OCI-M1 (cell line): ENCODE measurements around the gene MRPL39.
A peak's percentile ranks its signal among the peaks of the same experiment; 100 is the strongest.

Experiments
- DNase-seq: peaks from one replicate; lab custom pipeline; 2025; lab: John Stamatoyannopoulos, UW

MRPL39 gene

DNA sequence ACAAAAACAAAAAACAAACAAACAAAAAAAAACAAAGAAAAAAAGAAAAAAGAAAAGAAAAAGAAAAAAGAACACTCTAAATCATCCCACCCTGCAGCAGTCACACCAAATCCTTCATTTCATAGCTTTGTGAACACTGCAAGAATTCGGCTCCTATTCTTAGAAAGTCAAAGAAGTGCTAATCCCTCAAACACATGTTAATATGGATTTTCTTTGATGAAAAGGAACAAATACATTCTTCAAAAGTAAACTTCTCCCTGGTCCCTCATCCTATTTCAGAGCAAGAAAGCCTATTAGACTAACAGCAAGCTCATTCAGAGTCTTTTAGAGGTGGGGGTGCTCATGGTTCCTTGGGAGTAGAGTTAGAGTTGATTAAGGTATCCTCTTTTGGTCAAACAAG, 7.2 kb upstream of the MRPL39 start:
- DNase-seq = no peak

DNA sequence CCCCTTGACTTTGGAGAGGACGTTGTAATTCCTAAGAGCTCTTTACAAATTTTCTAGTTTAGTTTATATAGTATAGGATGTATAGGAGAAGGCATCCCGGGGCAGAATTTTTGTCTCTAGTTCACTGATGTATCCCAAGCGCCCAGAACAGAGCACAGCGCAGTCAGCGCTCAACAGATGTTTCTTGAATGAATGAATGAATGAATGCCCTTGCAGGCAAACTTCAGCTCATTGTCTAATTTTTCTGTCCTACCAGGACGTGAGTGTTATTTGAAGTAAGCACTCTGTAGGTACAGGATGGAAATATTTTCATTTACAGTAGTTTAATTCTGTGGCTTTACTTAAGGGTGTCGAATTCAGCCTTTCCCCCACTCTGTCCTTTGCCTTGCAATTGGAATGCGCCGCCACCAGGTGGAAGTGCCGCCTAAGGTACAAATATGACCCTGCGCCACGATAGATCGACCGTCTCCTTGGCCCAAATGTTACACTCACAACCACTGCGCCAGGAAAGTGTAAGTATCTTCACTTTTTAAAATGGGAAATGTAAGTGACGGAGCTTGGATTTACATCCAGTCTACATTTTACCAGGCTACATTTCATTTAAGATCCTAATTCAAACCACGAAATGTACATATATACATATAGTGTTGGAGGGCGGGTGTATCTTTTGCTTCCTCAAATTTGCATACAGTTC, 910 bp upstream of the MRPL39 start:
- DNase-seq = peak; percentile 91

DNA sequence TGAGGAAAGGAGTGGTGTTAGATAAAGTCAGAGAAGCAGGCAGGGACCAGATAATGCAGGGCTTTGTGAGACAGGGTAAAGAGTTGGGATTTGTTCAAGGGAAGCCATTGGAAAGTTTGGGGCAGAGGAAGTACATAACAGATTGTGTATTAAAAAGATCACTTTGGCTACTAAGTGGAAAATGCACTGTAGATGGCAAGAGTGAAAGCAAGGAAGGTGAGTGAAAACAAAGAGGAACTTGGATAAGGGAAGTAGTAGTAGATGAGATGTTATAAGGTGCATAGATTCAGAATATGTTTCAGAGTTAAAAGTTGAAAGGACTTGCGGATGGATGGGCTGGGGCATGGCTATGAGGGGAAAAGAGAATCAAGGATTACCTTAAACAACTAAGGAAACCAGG, 17.4 kb downstream of the MRPL39 start:
- DNase-seq = no peak

DNA sequence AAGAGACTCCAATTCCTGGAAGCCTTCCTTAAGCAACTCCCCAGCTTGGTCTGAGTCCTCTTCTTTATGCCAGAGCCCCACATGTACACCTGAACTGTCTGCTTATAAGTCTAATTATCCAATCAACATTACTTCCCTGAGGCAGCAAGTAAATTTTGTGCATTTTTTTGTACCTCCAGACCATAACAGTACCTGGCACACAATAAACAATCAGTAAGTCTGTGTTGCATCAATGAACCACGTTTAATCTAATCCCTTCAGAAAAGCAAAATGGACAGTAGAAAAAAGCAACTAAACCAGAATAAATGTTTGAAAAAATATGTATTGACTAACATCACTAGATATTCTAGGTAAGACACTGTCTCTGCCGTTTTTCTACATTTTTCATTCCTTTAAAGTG, 20.5 kb downstream of the MRPL39 start:
- no peak for DNase-seq

DNA sequence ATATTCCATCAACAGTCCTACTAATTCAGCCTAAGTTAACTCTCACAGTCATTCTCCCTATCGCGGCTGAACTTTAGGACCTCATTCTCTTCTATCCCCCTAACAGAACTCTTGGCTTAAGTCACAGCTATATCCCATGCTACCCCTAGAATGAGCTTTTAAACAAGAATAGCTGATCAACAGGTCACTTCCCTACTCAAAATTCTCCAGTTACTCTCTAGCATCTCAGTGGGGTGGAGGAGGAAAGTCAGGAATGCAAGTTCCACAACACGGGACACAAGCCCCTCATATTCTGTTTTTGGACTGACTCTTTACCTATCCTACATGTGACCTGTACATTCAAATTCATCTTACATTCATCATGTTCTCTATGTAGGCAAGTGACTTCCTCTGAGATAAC, 21.0 kb downstream of the MRPL39 start:
- no peak for DNase-seq

DNA sequence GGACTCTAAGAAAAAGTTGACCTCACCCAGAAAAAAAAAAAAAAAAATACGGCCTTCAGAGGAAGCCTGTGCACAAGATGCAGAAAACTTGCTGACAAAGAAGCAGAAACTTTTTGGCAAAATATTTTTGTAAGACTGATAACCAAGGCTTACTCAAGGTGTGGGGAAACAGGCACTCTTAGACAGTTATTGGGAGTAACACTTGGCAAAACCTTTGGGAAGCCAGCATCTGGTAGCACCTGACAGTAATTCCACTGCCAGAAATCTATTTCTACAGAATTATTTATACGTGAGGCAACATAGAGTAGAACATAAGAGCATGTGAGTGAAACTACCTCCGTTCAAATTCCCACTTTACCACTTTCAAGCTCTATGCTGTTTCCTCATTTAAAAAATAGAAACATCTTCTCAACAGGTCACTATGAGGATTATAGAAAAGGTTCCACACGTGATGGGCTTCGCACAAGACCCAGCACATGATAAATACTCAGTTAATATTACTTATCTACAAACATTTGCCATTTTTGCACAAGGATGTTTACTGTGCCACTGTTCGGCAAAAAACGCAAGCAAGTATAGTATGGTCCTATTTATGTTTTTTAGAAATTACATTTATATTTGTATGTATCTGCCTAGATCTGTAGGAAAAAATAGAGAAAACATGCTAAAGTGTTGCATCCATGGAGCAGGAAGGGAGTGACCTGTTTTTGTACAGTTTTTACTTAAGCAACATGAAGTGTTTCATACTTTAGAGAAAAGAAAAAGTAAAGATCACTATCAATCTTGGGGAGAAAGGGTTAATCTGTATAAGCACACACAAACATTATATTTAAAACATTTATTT, 22.2 kb downstream of the MRPL39 start:
- DNase-seq = no peak

DNA sequence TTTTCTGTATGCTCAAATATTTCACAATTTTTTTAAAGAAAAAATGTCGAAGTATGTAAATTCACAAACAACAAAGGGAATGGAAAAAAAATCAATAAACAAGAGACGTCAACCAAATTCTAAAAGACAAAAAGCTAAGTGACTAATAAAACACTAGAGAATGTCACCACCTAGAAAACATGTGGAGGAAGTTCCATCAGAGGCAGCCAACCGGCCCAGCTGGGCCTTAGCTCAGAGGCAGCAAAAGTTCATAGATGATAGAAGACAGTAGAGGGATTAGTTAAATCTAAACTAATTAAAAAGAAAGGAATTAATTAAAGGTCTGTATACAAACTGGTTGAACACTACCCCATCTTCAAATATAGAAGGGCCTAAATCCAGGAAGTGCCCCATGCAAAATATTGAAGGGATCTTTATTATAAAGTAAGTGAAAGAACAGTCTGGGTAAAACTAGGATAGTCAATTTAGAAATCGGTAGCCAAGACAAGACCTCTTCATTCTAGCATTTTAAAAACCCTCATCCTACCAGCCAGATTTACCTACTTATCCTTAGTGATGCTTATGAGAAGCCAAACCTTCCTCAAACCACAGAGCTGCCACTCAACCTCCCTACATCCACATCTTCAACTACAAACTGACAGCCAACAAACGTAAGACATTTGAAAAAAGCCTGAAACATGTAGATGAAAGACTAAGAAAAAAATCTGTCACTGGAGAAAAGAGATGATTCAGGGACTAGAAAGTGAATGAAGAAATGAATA, 23.7 kb downstream of the MRPL39 start:
- DNase-seq = no peak

DNA sequence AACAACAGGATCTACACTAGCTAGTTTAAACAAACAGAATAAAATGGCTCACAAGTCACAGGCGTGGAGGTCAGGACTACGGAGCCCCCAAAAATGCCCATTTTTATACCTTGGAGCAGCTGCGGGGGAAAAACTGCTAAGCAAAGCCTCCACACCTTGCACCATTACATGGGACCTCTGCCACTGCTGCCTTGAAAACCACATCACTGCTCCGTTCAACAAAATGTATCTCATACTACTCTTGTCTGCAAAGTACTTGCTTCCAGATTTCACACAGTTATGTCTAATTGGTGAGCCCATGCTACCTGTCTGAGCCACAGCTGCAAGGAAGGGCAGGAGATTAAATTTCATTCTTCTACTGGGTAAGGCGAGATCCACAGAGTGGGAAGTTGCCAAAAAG, 24.4 kb downstream of the MRPL39 start:
- no peak for DNase-seq

DNA sequence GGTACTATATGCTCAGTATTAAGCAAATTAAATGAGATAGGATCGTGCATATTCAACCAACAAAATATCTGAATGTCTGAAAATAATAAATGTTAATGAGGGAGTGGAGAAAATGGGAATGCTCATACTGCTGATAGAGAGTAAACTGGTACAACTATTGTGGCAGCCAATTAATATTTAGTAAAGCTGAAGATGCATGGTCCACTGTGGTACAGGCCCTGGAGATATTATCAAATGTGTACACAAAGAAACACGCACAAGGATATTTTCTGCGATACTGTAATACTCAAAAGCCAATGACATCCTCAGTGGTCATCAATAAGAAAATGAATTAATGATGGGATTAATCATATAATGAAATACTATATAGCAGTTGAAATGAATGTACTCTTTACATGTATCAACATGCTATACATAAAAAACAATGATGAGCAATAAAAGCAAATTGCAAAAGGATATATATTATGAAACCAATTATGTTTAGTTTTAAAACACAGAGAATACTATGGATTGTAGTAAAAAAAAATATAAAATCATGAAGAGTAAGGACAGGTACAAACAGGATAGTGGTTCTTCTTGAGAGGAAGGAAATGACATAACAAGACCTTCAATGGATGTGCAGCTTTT, 25.0 kb downstream of the MRPL39 start:
- DNase-seq = no peak

DNA sequence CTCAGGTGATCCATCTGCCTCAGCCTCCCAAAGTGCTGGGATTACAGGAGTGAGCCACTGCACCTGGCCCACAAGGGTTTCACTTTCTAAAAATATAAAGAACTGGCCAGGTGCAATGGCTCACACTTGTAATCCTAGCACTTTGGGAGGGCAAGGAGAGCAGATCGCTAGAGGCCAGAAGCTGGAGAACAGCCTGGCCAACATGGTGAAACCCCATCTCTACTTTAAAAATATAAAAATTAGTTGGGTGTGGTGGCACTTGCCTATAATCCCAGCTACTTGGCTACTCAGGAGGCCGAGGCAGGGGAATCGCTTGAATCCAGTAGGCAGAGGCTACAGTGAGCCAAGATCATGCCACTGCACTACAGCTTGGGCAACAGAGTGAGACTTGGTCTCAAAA, 25.7 kb downstream of the MRPL39 start:
- no peak for DNase-seq

DNA sequence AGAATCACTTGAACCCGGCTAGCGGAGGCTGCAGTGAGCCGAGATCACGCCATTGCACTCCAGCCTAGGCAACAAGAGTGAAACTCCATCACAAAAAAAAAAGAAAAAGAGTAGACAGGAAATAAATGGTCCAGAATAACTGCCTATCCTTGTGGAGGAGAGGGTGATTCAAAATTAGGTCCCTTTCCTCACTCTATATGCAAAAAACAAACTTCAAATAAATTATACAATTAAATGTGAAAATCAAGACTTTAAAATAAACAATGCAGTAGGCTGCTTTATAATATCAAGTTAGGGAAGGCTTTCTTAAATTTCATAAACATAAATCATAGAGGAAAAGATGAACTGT, 26.4 kb downstream of the MRPL39 start:
- no peak for DNase-seq

DNA sequence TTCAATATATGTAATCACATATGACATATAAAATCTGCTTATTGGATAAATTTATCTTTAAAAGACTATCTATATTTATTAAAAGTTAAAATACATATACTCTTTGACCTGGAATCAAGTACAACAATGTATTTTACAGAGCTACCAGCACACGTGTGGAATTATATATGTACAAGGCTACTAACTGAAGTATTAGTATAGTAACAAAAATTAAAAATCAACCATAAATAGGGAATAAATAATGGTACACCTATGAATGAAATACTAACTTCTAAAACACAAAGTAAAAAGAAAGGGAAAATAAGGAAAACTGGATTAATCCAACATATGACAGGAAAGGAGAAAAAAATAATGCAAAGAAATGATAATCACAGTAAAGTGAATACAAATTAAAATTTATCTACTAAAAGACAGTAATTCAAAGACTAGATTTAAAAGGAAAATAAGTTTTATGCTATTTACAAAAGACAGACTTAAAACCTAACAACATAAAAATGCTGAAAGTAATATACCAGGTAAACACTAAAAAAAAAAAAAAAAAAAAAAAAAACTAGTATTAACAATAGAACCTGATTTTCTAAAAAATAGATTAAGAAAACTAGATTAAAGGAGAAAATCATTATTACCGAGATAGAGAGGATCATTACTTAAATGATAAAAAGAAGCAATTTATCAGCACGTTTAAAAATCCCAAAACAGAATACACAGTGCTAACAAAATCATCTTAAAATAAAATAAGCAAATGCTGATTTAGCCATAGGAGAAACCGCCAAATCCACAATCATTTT, 27.9 kb downstream of the MRPL39 start:
- DNase-seq = no peak

DNA sequence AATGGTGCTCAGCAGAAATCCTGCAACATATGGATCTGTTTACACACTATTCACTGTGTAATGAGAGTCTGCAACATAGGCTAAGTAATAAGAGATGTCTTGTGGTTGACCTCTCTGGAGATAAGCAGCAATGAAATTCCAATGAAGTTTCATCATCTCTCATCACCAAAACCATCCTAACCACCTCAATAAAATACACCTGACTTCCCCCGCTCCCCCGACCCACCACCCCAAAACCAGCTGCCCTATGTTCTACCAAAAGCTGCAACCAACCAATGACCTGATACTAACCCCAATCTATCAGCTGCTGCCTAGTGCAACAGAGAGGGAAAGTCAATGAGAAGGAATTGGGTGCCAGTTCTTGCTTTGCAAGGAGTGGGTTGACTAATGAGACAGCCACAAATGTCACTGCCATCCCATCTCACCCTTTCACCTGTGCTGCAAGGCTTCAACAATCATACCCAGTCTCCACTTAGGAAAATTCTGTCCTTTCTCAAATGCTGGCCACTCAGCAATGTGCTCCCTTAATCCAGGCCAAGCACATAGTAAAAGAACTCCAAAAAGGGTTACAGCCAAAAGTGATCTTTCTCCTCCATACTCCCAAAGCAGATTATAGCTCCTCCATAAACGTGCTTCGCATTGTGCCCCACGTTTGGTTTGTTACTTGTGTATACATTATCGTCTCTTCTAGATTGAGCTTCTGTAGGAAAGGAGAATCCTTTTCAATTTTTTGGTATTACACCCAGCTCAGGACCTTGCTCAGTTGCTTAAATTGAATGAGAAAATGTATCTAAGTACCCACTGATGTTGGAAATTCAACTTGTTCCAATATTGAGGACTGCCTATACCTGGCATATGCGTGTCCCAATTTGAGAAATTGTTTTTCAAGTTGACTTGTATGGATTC, 29.0 kb downstream of the MRPL39 start:
- peak; percentile 67 for DNase-seq

DNA sequence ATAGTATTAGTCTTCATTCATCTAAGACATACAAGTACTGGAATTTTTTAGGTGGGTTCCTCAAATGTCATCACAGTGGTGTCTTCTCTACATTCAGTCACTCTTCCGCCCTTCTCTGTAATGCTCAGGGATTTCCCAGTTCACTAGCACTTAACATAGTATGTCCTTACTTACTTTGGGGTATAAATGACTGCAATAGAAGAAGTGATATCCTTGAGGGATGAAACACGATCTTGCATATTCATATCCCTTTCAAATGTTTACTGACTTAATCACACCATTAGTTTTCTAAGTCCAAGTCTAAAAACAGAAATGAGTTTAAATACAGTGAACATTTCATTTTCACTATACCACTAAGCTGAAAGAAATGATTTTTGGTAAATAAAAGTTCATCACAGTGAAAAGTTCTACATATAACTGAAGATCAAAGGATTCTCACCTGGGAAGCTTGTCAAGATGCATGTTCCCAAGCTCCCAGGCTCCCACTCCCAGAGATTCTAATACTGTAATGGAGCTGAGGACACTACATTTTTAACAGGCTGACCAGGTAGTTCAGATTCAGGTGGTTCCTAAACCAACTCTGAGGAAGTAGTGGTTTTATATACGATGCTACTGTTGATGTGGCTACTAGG, 29.7 kb downstream of the MRPL39 start:
- DNase-seq = no peak

DNA sequence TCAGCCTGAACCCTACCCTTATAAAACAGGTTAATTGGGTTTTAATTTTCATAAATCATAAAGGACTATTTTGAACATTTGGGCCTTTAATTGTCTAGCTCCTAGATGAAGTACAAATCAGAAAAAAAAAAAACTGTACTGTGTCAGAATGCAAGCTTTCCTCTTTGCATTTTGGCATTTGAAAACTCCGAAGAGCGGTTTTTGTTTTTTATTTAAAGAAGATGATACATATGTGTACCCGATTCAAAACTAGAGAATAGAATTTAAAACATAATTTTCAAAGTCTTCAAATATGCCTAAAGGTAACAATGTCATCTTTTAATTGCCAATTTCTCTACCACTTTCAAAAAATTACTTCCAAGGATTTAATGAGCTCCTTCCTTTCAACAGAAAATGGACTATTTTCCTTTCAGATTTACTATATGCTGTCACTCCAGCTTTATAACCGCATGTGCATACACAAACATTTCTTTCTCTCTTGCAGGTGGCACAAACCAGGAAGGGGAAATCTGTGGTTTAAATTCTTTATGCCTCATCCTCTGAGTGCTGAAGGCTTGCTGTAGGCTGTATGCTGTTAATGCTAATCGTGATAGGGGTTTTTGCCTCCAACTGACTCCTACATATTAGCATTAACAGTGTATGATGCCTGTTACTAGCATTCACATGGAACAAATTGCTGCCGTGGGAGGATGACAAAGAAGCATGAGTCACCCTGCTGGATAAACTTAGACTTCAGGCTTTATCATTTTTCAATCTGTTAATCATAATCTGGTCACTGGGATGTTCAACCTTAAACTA, 33.7 kb downstream of the MRPL39 start:
- DNase-seq = peak; percentile 67

DNA sequence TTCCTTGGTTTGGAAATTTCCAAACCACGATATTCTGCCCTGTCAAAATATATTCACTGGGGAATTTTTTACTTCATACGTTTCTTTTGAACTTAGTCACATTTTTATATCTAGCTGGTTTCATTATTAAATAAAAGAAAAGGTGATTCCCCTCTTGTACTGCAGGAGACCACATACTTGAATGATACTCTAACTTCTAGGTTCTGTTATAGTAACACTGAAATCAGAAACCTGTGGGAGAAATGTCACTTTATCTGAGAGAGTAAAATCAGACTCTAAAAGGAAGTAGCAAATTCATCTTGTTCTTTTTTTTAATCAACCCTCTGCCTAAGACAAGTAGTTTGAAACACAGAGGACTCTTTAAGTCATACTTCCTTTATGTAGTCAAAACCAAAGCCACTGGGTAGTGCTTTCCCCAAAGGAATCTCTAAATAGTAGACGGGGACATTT, 34.4 kb downstream of the MRPL39 start:
- DNase-seq = peak; percentile 30

DNA sequence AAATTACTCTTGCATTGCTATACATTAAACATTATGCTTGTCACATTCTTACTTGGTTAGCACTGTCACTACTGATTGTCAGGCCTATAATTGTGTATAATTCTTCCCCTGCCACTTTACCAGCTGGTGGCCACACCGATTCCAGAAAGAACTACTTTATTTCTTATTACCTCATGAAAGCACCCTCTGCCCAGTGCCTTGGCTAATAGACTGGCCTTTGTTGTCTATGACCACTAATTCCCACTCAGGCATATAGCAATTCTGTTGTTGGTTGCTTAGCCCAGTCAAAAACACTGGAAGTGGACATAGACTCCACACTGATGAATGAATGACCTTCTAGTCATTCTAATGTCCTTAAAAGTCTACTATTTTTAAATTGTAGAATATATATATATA, 35.6 kb downstream of the MRPL39 start:
- DNase-seq = no peak

DNA sequence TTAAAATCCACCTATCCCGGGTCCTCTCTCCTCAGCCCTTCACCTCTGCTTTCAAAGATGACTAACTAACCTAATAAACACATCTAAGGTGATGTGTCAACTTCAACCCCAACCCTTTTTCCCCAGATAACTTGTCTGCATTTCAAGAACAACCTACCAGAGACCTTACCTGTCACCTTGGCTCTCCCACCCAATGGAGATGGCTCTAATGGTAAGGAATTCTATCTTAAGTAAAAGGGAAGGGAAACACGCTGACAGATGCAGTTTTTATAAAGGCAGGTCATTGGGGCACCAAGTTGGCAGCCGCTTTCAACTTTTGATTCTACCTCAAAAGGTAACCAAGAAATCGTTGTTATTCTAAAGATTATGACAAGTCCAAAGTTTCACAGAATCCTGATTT, 37.6 kb downstream of the MRPL39 start:
- DNase-seq = no peak

DNA sequence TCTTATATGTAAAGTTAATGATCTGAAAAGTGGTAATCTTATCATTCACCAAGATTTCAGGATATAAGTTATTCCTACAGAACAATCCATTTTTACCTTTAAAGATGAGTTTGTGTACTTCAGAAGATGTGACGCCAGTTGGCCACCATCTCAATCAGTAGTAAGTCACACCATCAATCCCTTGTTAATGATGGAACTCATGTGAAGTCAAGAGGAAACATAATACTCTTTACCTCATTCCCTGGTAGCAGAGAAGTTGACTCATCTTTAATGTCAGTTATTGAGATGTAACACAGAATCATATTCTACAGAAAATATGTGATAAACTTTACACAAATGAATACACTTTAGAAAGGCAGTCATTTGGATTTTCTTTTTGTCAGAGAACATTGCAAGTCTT, 38.2 kb downstream of the MRPL39 start:
- no peak for DNase-seq
